ENCODE results near the gene BMP6. TPM values are rescaled to one million over a fixed set of nuclear protein-coding genes. Genes with fewer than 3 reads are reported as not detected.

Gene BMP6
- polyA plus RNA-seq, 1 donor (not counting 4 experiments of a cell fraction or from before 2014, with no cell fraction given): 0.05 TPM

DNA sequence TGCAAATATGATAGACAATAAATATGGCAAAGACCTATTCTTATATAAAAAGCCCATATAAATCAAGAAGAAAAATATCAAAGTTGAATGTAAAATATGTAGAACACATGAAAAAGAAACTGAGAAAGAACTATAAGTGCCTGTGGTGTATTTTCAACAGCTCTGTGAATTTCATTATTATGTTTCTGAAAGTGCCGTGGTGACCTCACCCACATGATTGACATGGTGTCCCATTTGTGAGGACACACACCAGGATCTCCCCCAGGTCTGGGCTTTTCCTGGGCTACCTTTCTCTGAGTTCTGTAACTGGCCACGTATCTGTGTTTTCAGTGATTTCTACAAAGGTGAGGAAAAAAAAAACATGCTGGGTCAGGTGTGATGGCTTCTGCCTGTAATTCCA is 86.7 kb downstream of the BMP6 start:
- no peak for TF ChIP-seq EZH2 (IDR thresholded peaks at IDR 0.05; ENCODE audit: low read length)
- TF ChIP-seq, protein P1, sequence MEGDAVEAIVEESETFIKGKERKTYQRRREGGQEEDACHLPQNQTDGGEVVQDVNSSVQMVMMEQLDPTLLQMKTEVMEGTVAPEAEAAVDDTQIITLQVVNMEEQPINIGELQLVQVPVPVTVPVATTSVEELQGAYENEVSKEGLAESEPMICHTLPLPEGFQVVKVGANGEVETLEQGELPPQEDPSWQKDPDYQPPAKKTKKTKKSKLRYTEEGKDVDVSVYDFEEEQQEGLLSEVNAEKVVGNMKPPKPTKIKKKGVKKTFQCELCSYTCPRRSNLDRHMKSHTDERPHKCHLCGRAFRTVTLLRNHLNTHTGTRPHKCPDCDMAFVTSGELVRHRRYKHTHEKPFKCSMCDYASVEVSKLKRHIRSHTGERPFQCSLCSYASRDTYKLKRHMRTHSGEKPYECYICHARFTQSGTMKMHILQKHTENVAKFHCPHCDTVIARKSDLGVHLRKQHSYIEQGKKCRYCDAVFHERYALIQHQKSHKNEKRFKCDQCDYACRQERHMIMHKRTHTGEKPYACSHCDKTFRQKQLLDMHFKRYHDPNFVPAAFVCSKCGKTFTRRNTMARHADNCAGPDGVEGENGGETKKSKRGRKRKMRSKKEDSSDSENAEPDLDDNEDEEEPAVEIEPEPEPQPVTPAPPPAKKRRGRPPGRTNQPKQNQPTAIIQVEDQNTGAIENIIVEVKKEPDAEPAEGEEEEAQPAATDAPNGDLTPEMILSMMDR (optimal IDR thresholded peaks at IDR 0.05 in 1 of 3, IDR thresholded peaks at IDR 0.05 in 1 of 3, conservative IDR thresholded peaks at IDR 0.05 in 1 of 3; ENCODE audit: extremely low read depth in 1 of 3, insufficient read depth in 2 of 3, low read length in 3 of 3): no peak
- H3K9me1 ChIP-seq (ENCODE audit: control insufficient read depth, extremely low read depth, insufficient read depth, low read length): no peaks in the 10 kb centered on the region
- DNase-seq (ENCODE audit: low read depth, low spot score) (no peak), FAIRE-seq (no peak)
- H3K4me2 ChIP-seq (ENCODE audit: control insufficient read depth, extremely low read depth, insufficient read depth, low read depth, low read length): no peak overlapping the region
- dilution Hi-C loops (cut with MboI; ENCODE audit: extremely low pct_ligation_motif_present, low sequenced_read_pairs): no loop called here
- H3K36me3 ChIP-seq (ENCODE audit: control insufficient read depth in 2 of 2, extremely low read depth in 1 of 2, insufficient read depth in 2 of 2, low read length in 2 of 2): no peaks in the 10 kb centered on the region
- H3K4me1 ChIP-seq (ENCODE audit: control insufficient read depth, extremely low read depth, insufficient read depth, low read length): no peaks in the 10 kb centered on the region
- H4K20me1 ChIP-seq (ENCODE audit: control insufficient read depth, extremely low read depth, insufficient read depth, low read length): no peaks in the 10 kb centered on the region
- no peaks in the 10 kb centered on the region for H3K79me2 ChIP-seq (ENCODE audit: control insufficient read depth, insufficient read depth, low read length)
- no peak overlapping the region for H3K27ac ChIP-seq (ENCODE audit: control insufficient read depth, insufficient read depth, low read length)
- no peak overlapping the region for H3K4me3 ChIP-seq (ENCODE audit: control insufficient read depth in 2 of 3, extremely low read depth in 1 of 3, insufficient read depth in 2 of 3, low read depth in 1 of 3, low read length in 3 of 3)
- no peak overlapping the region for H2AFZ ChIP-seq (ENCODE audit: control insufficient read depth, low read length)
- no peak overlapping the region for H3K9ac ChIP-seq (ENCODE audit: control insufficient read depth, extremely low read depth, insufficient read depth, low read length)
- H3K9me3 ChIP-seq (ENCODE audit: control insufficient read depth, low read depth, low read length): no peaks in the 10 kb centered on the region
- no peaks in the 10 kb centered on the region for H3K27me3 ChIP-seq (ENCODE audit: control insufficient read depth, extremely low read depth, insufficient read depth, low read length)

DNA sequence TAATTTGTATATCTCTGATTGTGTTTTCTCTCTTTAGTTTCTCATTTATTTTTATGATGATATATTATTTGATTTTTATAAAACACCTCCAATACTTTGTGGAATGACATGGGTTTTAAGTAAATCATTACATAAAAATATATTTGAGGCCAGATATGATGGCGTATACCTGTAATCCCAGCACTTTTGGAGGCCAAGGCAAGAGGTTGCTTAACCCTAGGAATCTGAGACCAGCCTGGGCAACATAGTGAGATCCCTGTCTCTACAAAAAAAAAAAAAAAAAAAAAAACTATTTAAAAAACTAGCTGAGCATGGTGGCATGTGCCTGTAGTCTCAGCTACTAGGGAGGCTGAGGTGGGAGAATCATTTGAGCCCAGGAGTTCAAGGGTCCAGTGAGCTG is 87.3 kb downstream of the BMP6 start:
- FAIRE-seq: no peak
- Histone ChIP-seq H3K27me3 (ENCODE audit: control insufficient read depth, extremely low read depth, insufficient read depth, low read length) (no peaks in the 10 kb centered on the region), H3K36me3 (ENCODE audit: control insufficient read depth in 2 of 2, extremely low read depth in 1 of 2, insufficient read depth in 2 of 2, low read length in 2 of 2) (no peaks in the 10 kb centered on the region), H3K4me1 (ENCODE audit: control insufficient read depth, extremely low read depth, insufficient read depth, low read length) (no peaks in the 10 kb centered on the region), H3K79me2 (ENCODE audit: control insufficient read depth, insufficient read depth, low read length) (no peaks in the 10 kb centered on the region), H3K27ac (ENCODE audit: control insufficient read depth, insufficient read depth, low read length) (no peak overlapping the region), H3K9me1 (ENCODE audit: control insufficient read depth, extremely low read depth, insufficient read depth, low read length) (no peaks in the 10 kb centered on the region), H4K20me1 (ENCODE audit: control insufficient read depth, extremely low read depth, insufficient read depth, low read length) (no peaks in the 10 kb centered on the region), H3K9me3 (ENCODE audit: control insufficient read depth, low read depth, low read length) (no peaks in the 10 kb centered on the region), H3K9ac (ENCODE audit: control insufficient read depth, extremely low read depth, insufficient read depth, low read length) (no peak overlapping the region), H2AFZ (ENCODE audit: control insufficient read depth, low read length) (no peak overlapping the region), H3K4me3 (ENCODE audit: control insufficient read depth in 2 of 3, extremely low read depth in 1 of 3, insufficient read depth in 2 of 3, low read depth in 1 of 3, low read length in 3 of 3) (no peak overlapping the region), H3K4me2 (ENCODE audit: control insufficient read depth, extremely low read depth, insufficient read depth, low read depth, low read length) (no peak overlapping the region)
- no peak for DNase-seq (ENCODE audit: low read depth, low spot score)
- dilution Hi-C loops (cut with MboI; ENCODE audit: extremely low pct_ligation_motif_present, low sequenced_read_pairs): no loop called here
- TF ChIP-seq EZH2 (IDR thresholded peaks at IDR 0.05; ENCODE audit: low read length): no peak
- TF ChIP-seq, protein P1 (optimal IDR thresholded peaks at IDR 0.05 in 1 of 3, IDR thresholded peaks at IDR 0.05 in 1 of 3, conservative IDR thresholded peaks at IDR 0.05 in 1 of 3; ENCODE audit: extremely low read depth in 1 of 3, insufficient read depth in 2 of 3, low read length in 3 of 3): no peak

Data from keratinocyte (primary cell).